Transverse colon (tissue), 4 donors: ENCODE results near the gene PCDHA3.

ENCODE experiments used
- CTCF ChIP-seq, 5 experiments: fragments of 200-600 bp in 3 of 5; fragments of 450-650 bp in 2 of 5; sonication (generic) in 3 of 5; IDR thresholded peaks; 1 replicate in 2 of 5; 2 replicates in 3 of 5; pipeline ENCODE4 v1.5.1; 2016 to 2017; ENCODE audit warnings: antibody characterized with exemption in 5 of 5, inconsistent platforms in 3 of 5, mild to moderate bottlenecking in 2 of 5, moderate library complexity in 1 of 5
- EP300 ChIP-seq: sonication (generic); formaldehyde crosslinking; IDR thresholded peaks from one replicate; pipeline ENCODE4 v1.6.1; 2017; ENCODE audit warnings: antibody characterized with exemption, low read depth
- POLR2A ChIP-seq: fragments of 450-650 bp; IDR thresholded peaks from one replicate; pipeline ENCODE4 v1.6.1; 2016; ENCODE audit warnings: antibody characterized with exemption, mild to moderate bottlenecking, moderate library complexity
- POLR2AphosphoS5 ChIP-seq, 3 donors: sonication (generic); formaldehyde crosslinking; IDR thresholded peaks; one replicate each; pipeline ENCODE4 v1.6.1; 2016; ENCODE audit warnings: antibody characterized with exemption in 3 of 3

GRCh38 chr5:140780512-140780911 lies 20.3 kb upstream of the PCDHA3 start:
- TF ChIP-seq POLR2AphosphoS5 (IDR thresholded peaks at IDR 0.05) = no peak
- no peak for TF ChIP-seq CTCF (IDR thresholded peaks at IDR 0.05)
- no peak for TF ChIP-seq EP300
- no peak for TF ChIP-seq POLR2A
